Fibroblast of skin of left biceps (primary cell): ENCODE results near the gene DMXL2.
"Not testable (repeated sequence)": the region's sequence is repeated elsewhere in the genome, so short reads cannot be mapped to it uniquely, and the experiment has no call there.

Source experiments
- DNase-seq, 2 experiments: peaks; one replicate each; pipeline ENCODE4 v3.0.0-alpha.2; 2013; ENCODE audit warnings: low read depth in 2 of 2

Gene DMXL2

GRCh38 chr15:51576286-51576850 lies 46.2 kb downstream of the DMXL2 start:
- no peak for DNase-seq

GRCh38 chr15:51575775-51576174 lies 46.8 kb downstream of the DMXL2 start:
- DNase-seq: no peak

GRCh38 chr15:51573352-51573751 lies 49.2 kb downstream of the DMXL2 start:
- not testable (repeated sequence) for DNase-seq

GRCh38 chr15:51568939-51569784 lies 53.4 kb downstream of the DMXL2 start:
- not testable (repeated sequence) for DNase-seq

GRCh38 chr15:51561271-51561670 lies 61.3 kb downstream of the DMXL2 start:
- no peak for DNase-seq

- no peak for DNase-seq
These were observed 63.7 kb downstream of the DMXL2 start for GRCh38 chr15:51558876-51559275.

GRCh38 chr15:51558411-51558810 lies 64.2 kb downstream of the DMXL2 start:
- no peak for DNase-seq

- no peak for DNase-seq
These were observed 71.7 kb downstream of the DMXL2 start for GRCh38 chr15:51550841-51551240.

GRCh38 chr15:51547656-51548055 lies 74.9 kb downstream of the DMXL2 start:
- DNase-seq: no peak

GRCh38 chr15:51536965-51537574 lies 85.5 kb downstream of the DMXL2 start:
- no peak for DNase-seq

GRCh38 chr15:51533672-51534398 lies 88.7 kb downstream of the DMXL2 start:
- no peak for DNase-seq

- no peak for DNase-seq
These were observed 95.6 kb downstream of the DMXL2 start for GRCh38 chr15:51526955-51527354.

- DNase-seq: no peak
These were observed 98.2 kb downstream of the DMXL2 start for GRCh38 chr15:51524376-51524775.

GRCh38 chr15:51516291-51516690 lies 106.3 kb downstream of the DMXL2 start:
- no peak for DNase-seq

- DNase-seq: no peak
These were observed 117.3 kb downstream of the DMXL2 start for GRCh38 chr15:51505251-51505650.

- no peak for DNase-seq
These were observed 119.6 kb downstream of the DMXL2 start for GRCh38 chr15:51503003-51503402.

GRCh38 chr15:51499379-51499976 lies 123.1 kb downstream of the DMXL2 start:
- DNase-seq: peak; percentile 1 to 11

- no peak for DNase-seq
These were observed 124.8 kb downstream of the DMXL2 start for GRCh38 chr15:51497806-51498205.

- no peak for DNase-seq
These were observed 126.3 kb downstream of the DMXL2 start for GRCh38 chr15:51496246-51496645.

GRCh38 chr15:51494411-51495314 lies 127.9 kb downstream of the DMXL2 start:
- peak; percentile 3 to 8 for DNase-seq

GRCh38 chr15:51493892-51494291 lies 128.7 kb downstream of the DMXL2 start:
- DNase-seq: no peak
